Measurements from ENCODE around the gene TLX2.

GRCh38 chr2:74560591-74560990 lies 46.3 kb downstream of the TLX2 start:
- TF ChIP-seq POLR2AphosphoS5 (IDR thresholded peaks at IDR 0.05) (no peak), CTCF (IDR thresholded peaks at IDR 0.05) (no peak), EP300 (IDR thresholded peaks at IDR 0.05) (no peak), POLR2A (IDR thresholded peaks at IDR 0.05) (no peak)

Data from sigmoid colon (tissue), 4 donors.